Activated B cell treated with CpG ODN at 0.5 μM for 24 hours (primary cell): ENCODE results near the gene RGS10. TPM values are rescaled to one million over a fixed set of nuclear protein-coding genes. Genes with fewer than 3 reads are reported as not detected.
A peak's percentile ranks its signal among the peaks of the same experiment; 100 is the strongest.
"Not testable (repeated sequence)": the region's sequence is repeated elsewhere in the genome, so short reads cannot be mapped to it uniquely, and the experiment has no call there.

Source experiments
- ATAC-seq: fragments of 200-7000 bp; cut with Tn5 transposase; one replicate; pipeline ENCODE4 v1.10.0; 2021; ENCODE audit warnings: low read depth, mild to moderate bottlenecking, moderate library complexity
- CTCF ChIA-PET: fragments of 350-600 bp; sonication (Branson Sonifier 250); formaldehyde crosslinking; loops from one replicate; lab custom pipeline; 2021; ENCODE audit warnings: antibody characterized with exemption; lab: Charles Lee
- POLR2A ChIA-PET: fragments of 350-600 bp; sonication (Branson Sonifier 250); formaldehyde crosslinking; loops from one replicate; lab custom pipeline; 2021; ENCODE audit warnings: antibody characterized with exemption; lab: Charles Lee
- DNase-seq: peaks from one replicate; pipeline ENCODE4 v3.0.0; 2022
- H3K27ac Mint-ChIP-seq: one replicate; pipeline ENCODE4 v1.8.0; 2020; ENCODE audit warnings: mixed read lengths
- H3K27me3 Mint-ChIP-seq: one replicate; pipeline ENCODE4 v1.8.0; 2021; ENCODE audit warnings: mixed read lengths
- H3K36me3 Mint-ChIP-seq: one replicate; pipeline ENCODE4 v1.8.0; 2021; ENCODE audit warnings: low read depth, mixed read lengths
- H3K4me1 Mint-ChIP-seq: one replicate; pipeline ENCODE4 v1.8.0; 2021; ENCODE audit warnings: mixed read lengths
- H3K4me3 Mint-ChIP-seq: one replicate; pipeline ENCODE4 v1.8.0; 2020; ENCODE audit warnings: mild to moderate bottlenecking, mixed read lengths
- H3K9me3 Mint-ChIP-seq: one replicate; pipeline ENCODE4 v1.8.0; 2020; ENCODE audit warnings: mixed read lengths
- intact Hi-C: fragments of 100-400 bp; cut with micrococcal nuclease; formaldehyde crosslinking; loops from one replicate; pipeline ENCODE4 v1.15.1; 2024
- total RNA-seq: library from RNA; stranded (reverse); gene quantifications from 2 replicates; pipeline ENCODE4 v1.2.3, GENCODE V29; 2022
- TF ChIP-seq, protein P1 (sequence below): fragments of 200-600 bp; IDR thresholded peaks from one replicate; pipeline ENCODE4 v1.8.0; 2022; ENCODE audit warnings: antibody characterized with exemption, mild to moderate bottlenecking

RGS10 gene
- total RNA-seq, 1 donor from 2014 or later, result 53.5 TPM

GRCh38 chr10:119466655-119467054 lies 75.9 kb downstream of the RGS10 start:
- no peak overlapping the region for H3K4me3 Mint-ChIP-seq
- TF ChIP-seq, protein P1, sequence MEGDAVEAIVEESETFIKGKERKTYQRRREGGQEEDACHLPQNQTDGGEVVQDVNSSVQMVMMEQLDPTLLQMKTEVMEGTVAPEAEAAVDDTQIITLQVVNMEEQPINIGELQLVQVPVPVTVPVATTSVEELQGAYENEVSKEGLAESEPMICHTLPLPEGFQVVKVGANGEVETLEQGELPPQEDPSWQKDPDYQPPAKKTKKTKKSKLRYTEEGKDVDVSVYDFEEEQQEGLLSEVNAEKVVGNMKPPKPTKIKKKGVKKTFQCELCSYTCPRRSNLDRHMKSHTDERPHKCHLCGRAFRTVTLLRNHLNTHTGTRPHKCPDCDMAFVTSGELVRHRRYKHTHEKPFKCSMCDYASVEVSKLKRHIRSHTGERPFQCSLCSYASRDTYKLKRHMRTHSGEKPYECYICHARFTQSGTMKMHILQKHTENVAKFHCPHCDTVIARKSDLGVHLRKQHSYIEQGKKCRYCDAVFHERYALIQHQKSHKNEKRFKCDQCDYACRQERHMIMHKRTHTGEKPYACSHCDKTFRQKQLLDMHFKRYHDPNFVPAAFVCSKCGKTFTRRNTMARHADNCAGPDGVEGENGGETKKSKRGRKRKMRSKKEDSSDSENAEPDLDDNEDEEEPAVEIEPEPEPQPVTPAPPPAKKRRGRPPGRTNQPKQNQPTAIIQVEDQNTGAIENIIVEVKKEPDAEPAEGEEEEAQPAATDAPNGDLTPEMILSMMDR, result no peak
- peaks cover 28% of the 10 kb centered on the region for H3K4me1 Mint-ChIP-seq
- ATAC-seq (peak; percentile 28), DNase-seq (no peak)
- intact Hi-C loops, result loop anchor here (1.0 kb wide), 1 partner anchor 11 kb away; no protein-coding TSS in a partner anchor
- H3K9me3 Mint-ChIP-seq, result peaks cover 5% of the 10 kb centered on the region
- peaks cover 7% of the 10 kb centered on the region for H3K27me3 Mint-ChIP-seq
- H3K27ac Mint-ChIP-seq, result no peak overlapping the region
- no peaks in the 10 kb centered on the region for H3K36me3 Mint-ChIP-seq
- ChIA-PET POLR2A (interaction anchor here (0.6 to 2.2 kb wide), 3 partner anchors 11 to 23 kb away, joined by 5 to 15 read pairs (median 6); no protein-coding TSS in a partner anchor), CTCF (interaction anchor here (1.3 kb wide), 1 partner anchor 18 kb away, joined by 4 read pairs; no protein-coding TSS in a partner anchor)

DNA sequence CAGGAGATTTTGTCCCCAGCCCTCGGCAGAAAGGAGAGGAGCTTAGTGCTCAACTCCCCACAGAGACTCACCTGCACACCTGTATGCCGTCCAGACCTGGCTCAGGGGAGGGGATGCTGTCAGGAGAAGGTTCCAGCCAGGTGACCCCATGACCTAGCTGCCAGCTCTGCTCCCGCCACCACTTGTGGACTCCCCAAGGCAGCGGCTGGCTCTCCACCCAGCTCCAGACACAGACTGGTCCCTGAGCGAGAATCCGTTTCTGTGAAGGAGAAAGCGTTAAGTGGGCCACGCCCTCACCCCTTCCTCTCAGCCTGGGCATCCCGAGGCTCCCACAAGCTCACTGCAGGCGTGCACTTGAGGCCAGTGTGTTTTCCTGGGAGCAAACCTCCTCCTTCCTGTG lies 76.4 kb downstream of the RGS10 start:
- DNase-seq, result no peak
- Mint-ChIP-seq H3K27ac (no peak overlapping the region), H3K4me3 (no peak overlapping the region), H3K4me1 (peaks cover 29% of the 10 kb centered on the region), H3K9me3 (peaks cover 2% of the 10 kb centered on the region), H3K27me3 (peaks cover 7% of the 10 kb centered on the region), H3K36me3 (no peaks in the 10 kb centered on the region)
- ChIA-PET CTCF (interaction anchor here (1.3 kb wide), 1 partner anchor 17 kb away, joined by 4 read pairs; no protein-coding TSS in a partner anchor), POLR2A (interaction anchor here (0.6 to 2.2 kb wide), 3 partner anchors 12 to 24 kb away, joined by 5 to 15 read pairs (median 6); no protein-coding TSS in a partner anchor)
- TF ChIP-seq, protein P1, result no peak
- intact Hi-C loops, result no loop called here
- ATAC-seq, result no peak

- Mint-ChIP-seq H3K27ac (no peak overlapping the region), H3K4me3 (no peak overlapping the region), H3K9me3 (no peaks in the 10 kb centered on the region), H3K4me1 (peaks cover 33% of the 10 kb centered on the region), H3K27me3 (peaks cover 7% of the 10 kb centered on the region), H3K36me3 (no peaks in the 10 kb centered on the region)
- TF ChIP-seq, protein P1, result no peak
- POLR2A ChIA-PET, result no interaction called here
- no peak for DNase-seq
- intact Hi-C loops, result no loop called here
- CTCF ChIA-PET, result no interaction called here
- no peak for ATAC-seq
Observed at GRCh38 chr10:119465085-119465484, 77.4 kb downstream of the RGS10 start.

DNA sequence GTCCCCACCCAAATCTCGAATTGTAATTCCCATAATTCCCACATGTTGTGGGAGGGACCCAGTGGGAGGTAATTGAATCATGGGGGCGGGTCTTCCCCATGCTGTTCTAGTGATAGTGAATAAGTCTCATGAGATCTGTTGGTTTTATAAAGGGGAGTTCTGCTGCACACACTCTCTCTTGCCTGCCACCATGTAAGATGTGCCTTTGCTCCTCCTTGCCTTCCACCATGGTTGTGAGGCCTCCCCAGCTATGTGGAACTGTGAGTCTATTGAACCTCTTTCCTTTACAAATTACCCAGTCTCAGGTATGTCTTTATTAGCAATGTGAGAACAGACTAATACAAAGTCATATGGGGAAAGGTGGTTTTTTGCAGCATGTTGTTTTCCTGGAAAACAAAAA lies 79.3 kb downstream of the RGS10 start:
- H3K4me3 Mint-ChIP-seq, H3K27ac Mint-ChIP-seq, H3K36me3 Mint-ChIP-seq, H3K27me3 Mint-ChIP-seq, ATAC-seq, POLR2A ChIA-PET, H3K9me3 Mint-ChIP-seq, DNase-seq: not testable (repeated sequence)
- peaks cover 33% of the 10 kb centered on the region for H3K4me1 Mint-ChIP-seq
- CTCF ChIA-PET, result interaction anchor here (1.0 kb wide), 1 partner anchor 257 kb away, joined by 3 read pairs; no protein-coding TSS in a partner anchor
- intact Hi-C loops, result loop anchor here (5.0 kb wide), 2 partner anchors 79 to 156 kb away; partner anchors contain the start of gene RGS10

GRCh38 chr10:119462773-119463172 lies 79.7 kb downstream of the RGS10 start:
- no peak overlapping the region for H3K4me3 Mint-ChIP-seq
- no peaks in the 10 kb centered on the region for H3K9me3 Mint-ChIP-seq
- POLR2A ChIA-PET, result no interaction called here
- ATAC-seq (no peak), DNase-seq (no peak)
- intact Hi-C loops, result loop anchor here (1.0 to 5.0 kb wide), 4 partner anchors 9 to 155 kb away; partner anchors contain the start of gene RGS10
- TF ChIP-seq, protein P1, result no peak
- CTCF ChIA-PET, result no interaction called here
- peaks cover 7% of the 10 kb centered on the region for H3K27me3 Mint-ChIP-seq
- peaks cover 33% of the 10 kb centered on the region for H3K4me1 Mint-ChIP-seq
- H3K36me3 Mint-ChIP-seq, result peaks cover 8% of the 10 kb centered on the region
- H3K27ac Mint-ChIP-seq, result no peak overlapping the region
